Osteocyte (in vitro differentiated cells): ENCODE results near the gene AGO1. TPM values are rescaled to one million over a fixed set of nuclear protein-coding genes. Genes with fewer than 3 reads are reported as not detected.
"Not testable (repeated sequence)": the region's sequence is repeated elsewhere in the genome, so short reads cannot be mapped to it uniquely, and the experiment has no call there.

Experiments used
- DNase-seq: peaks from one replicate; pipeline ENCODE4 v3.0.0; 2021; ENCODE audit warnings: mixed read lengths; ENCODE audit not compliant: unreplicated experiment; ENCODE audit errors: extremely low spot score
- H3K27ac Mint-ChIP-seq: one replicate; pipeline ENCODE4 v1.8.0; 2021; ENCODE audit warnings: mild to moderate bottlenecking, mixed read lengths; ENCODE audit not compliant: unreplicated experiment
- H3K27me3 Mint-ChIP-seq: one replicate; pipeline ENCODE4 v1.8.0; 2021; ENCODE audit warnings: mixed read lengths; ENCODE audit not compliant: unreplicated experiment
- H3K36me3 Mint-ChIP-seq: one replicate; pipeline ENCODE4 v1.8.0; 2021; ENCODE audit warnings: mixed read lengths; ENCODE audit not compliant: unreplicated experiment
- H3K4me1 Mint-ChIP-seq: one replicate; pipeline ENCODE4 v1.8.0; 2021; ENCODE audit warnings: mixed read lengths; ENCODE audit not compliant: unreplicated experiment
- H3K4me3 Mint-ChIP-seq: one replicate; pipeline ENCODE4 v1.8.0; 2021; ENCODE audit warnings: mild to moderate bottlenecking, moderate library complexity, mixed read lengths; ENCODE audit not compliant: unreplicated experiment
- H3K9me3 Mint-ChIP-seq: one replicate; pipeline ENCODE4 v1.8.0; 2021; ENCODE audit warnings: mixed read lengths; ENCODE audit not compliant: unreplicated experiment
- CTCF ChIP-seq: fragments of 200-600 bp; sonication (generic); IDR thresholded peaks from 2 replicates; pipeline ENCODE4 v1.5.0; 2021; ENCODE audit warnings: antibody characterized with exemption, mild to moderate bottlenecking, moderate library complexity
- total RNA-seq: library from RNA; stranded (reverse); gene quantifications from 2 replicates; pipeline ENCODE4 v1.2.1, GENCODE V29; 2021

The AGO1 gene
- total RNA-seq, 1 donor from 2014 or later = 34.1 TPM

- no peak overlapping the region for H3K4me3 Mint-ChIP-seq
- no peaks in the 10 kb centered on the region for H3K9me3 Mint-ChIP-seq
- H3K27ac Mint-ChIP-seq = no peak overlapping the region
- no peaks in the 10 kb centered on the region for H3K27me3 Mint-ChIP-seq
- no peak for DNase-seq
- peaks cover 13% of the 10 kb centered on the region for H3K36me3 Mint-ChIP-seq
- H3K4me1 Mint-ChIP-seq = peaks cover 39% of the 10 kb centered on the region
- no peak for TF ChIP-seq CTCF
These were observed 3.8 kb downstream of the AGO1 start for GRCh38 chr1:35886577-35887431.

- no peak for TF ChIP-seq CTCF
- Mint-ChIP-seq H3K4me3 (no peak overlapping the region), H3K4me1 (peaks cover 35% of the 10 kb centered on the region), H3K27me3 (no peaks in the 10 kb centered on the region), H3K36me3 (peaks cover 19% of the 10 kb centered on the region), H3K27ac (no peak overlapping the region), H3K9me3 (no peaks in the 10 kb centered on the region)
- no peak for DNase-seq
These were observed 4.5 kb downstream of the AGO1 start for GRCh38 chr1:35887508-35887907.

- Mint-ChIP-seq H3K4me1 (peaks cover 33% of the 10 kb centered on the region), H3K36me3 (peaks cover 21% of the 10 kb centered on the region)
These were observed 5.2 kb downstream of the AGO1 start for GRCh38 chr1:35888255-35888654.

GRCh38 chr1:35888981-35889380 is 6.0 kb downstream of the AGO1 start:
- H3K4me1 Mint-ChIP-seq = peaks cover 32% of the 10 kb centered on the region
- not testable (repeated sequence) for H3K9me3 Mint-ChIP-seq, H3K27ac Mint-ChIP-seq, H3K4me3 Mint-ChIP-seq, DNase-seq, H3K27me3 Mint-ChIP-seq
- H3K36me3 Mint-ChIP-seq = peaks cover 24% of the 10 kb centered on the region

More at GRCh38 chr1:35888255-35888654, 5.2 kb downstream of the AGO1 start:
- Mint-ChIP-seq H3K27me3 (no peaks in the 10 kb centered on the region), H3K4me3 (no peak overlapping the region), H3K27ac (no peak overlapping the region), H3K9me3 (no peaks in the 10 kb centered on the region)
- TF ChIP-seq CTCF = no peak
- DNase-seq = no peak

GRCh38 chr1:35893051-35893879 is 10.3 kb downstream of the AGO1 start:
- no peak for DNase-seq
- Mint-ChIP-seq H3K9me3 (no peaks in the 10 kb centered on the region), H3K4me3 (no peak overlapping the region), H3K36me3 (peaks cover 32% of the 10 kb centered on the region), H3K27me3 (no peaks in the 10 kb centered on the region), H3K4me1 (peaks cover 7% of the 10 kb centered on the region), H3K27ac (no peak overlapping the region)
- no peak for TF ChIP-seq CTCF
